Islet of Langerhans (tissue), 1 donor: Measurements from ENCODE around the gene SETBP1.
A peak's percentile ranks its signal among the peaks of the same experiment; 100 is the strongest.

Experiments used
- FAIRE-seq: peaks from one replicate; lab custom pipeline; 2011; peaks lifted over from hg19 to GRCh38; lab: Jason Lieb, UNC

The SETBP1 gene

DNA sequence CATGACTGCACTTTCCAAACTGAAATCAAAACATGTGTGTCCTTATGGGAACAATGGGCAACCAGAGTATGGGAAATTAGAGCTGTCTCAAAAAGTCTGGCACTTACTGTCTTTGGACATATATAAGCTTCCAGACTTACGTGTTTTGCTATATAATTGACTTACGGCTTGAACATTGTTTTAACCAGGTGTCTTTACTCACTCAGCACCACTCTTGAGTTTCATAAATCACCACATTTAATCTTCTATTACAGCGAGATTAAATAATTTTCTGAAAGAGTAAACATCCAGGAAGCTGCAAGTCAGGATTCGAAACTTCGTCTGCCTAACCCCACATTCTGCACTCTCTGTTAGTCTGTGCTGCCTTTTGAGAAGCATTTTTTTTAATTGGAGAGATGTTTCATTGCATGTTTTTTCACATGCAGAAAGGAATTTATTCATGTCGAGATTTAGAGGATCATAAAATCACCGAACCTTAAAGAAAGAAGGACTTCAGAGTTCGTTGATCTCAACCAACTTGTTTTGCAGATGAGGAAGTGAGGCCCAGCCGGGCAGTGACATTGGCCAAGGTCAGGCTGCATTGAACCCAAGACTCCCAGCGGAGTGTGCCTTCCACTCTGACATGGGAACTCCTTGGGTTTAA, 137.3 kb downstream of the SETBP1 start:
- no peak for FAIRE-seq

DNA sequence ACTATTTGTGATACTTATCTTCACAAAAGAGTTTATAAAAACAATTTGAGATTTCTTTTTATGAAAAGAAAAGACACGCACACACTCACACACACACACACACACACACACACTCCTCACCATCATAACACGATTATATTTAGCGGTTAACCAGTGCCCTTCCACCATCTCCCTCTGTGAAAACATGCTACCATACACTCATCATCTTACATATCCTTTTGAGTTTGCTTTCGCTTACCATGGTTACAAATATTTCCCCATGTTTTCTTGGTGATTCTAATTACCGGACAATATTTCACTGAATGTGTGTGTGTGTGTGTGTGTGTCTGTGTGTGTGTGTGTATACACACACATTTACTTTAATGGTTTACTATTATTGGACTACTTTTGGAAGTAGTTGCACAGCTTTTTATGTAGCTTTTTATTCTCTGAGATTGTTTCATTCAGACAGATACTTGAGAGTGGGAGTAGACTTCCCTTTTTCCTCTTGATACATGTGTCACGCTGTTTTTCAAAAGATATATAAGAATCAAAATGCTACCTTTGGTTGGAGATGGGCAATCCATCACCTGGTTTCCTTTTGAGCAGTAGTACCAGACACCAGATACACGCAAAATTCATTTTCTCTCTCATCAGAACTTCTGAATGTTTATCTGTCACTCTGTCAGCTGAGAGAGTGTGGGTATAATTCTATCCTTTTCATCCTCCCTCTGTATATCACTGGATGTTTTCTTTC, 138.1 kb downstream of the SETBP1 start:
- FAIRE-seq = no peak

DNA sequence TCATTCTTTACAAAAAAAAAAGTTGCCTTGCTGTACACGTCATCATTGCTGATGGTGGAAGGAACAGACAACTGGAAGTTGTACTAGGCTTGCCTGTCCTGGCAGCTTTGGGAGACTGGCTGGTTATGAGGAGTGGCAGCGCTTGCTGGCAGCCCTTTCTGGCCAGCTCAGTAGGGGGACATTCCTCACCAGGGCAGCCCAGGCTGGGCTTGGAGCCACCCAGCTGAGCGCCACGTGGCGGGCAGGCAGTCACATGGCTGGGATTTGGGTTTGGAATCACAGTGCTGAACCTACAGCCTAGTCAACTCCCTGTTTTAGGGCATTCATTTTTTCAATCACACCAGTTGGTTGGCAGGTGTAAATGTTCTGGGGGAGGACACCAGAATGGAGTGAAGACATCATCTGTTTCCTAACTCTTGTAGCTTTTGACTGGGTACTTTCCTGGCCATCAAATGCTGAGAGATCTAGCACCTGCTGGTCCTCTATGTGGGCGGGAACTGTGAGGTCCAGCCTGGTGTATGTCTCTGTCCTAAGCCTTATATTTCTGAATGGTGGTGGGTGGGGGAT, 139.3 kb downstream of the SETBP1 start:
- FAIRE-seq = no peak

DNA sequence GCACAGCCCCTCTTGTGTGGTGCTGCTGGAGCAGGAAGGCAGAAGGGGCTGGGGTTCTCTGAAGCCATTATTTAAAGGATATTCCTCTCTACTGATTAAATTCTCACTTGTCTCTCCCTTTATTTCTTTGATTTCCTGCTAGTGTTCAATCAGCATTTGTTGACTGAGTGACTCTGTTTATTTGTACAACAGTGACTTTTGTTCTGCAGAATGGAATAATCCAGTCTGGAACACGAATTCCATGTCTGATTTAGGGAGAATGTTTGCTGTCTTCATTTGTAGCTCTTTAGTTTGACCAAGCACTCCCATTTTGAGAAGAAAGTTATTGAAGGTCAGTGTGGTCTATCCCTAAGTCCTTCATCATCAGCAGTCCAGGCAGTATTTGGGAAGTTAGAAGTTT, 141.2 kb downstream of the SETBP1 start:
- FAIRE-seq = peak; percentile 68

DNA sequence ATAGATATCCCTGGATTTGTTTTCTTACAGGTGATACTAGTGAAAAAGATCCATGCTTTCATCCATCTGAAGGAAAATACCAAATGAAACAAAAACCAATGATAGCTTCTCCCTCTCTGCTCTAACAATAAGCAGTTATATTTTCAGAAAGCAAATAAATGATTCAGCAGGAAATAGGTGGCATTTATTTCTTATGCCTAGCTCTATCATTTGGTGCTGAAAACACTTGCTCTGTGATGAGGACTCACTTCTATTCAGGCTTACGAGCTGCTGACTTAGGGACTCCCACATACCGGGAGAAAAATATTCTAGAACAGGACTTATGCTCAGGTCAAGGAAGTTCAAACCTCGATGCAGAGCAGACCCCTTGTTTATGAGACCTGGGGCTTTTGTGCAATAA, 142.6 kb downstream of the SETBP1 start:
- peak; percentile 97 for FAIRE-seq

DNA sequence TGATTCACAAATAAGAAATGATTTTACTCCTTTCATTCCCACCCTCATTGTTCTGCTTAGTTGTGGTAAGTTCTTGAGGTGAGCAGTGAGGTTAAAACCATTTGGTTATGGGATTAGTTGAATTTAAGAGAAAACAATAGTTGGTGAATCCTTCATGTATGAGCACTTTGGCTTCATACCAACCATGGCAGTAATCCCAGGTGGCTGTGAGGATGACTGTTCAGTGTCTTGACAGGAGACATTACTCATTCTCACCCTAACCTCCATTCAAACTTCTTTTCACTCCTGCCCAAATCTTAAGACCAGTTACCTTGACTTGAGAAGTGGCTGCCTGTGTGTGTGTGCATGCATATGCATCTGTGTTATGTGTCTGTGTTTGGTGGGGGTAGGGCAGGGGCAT, 143.1 kb downstream of the SETBP1 start:
- no peak for FAIRE-seq

DNA sequence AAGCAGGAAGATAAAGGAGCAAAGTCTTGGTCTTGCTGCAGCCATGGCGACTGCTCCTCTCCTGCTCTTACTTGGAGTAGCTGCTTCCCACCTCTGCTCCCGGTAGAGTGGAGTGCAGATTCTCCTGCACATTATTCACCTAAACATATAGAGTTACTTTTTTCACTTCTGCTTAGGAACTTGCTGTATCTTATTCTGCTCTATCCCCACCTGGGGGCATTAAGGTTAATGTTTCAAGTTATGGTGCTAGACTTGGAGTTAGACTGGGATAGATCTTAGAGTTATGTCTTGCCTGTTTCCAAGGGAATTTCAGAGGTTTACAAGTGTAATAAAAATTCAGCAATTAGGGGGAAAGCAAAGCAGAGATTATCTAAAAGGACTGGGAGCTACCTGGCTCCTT, 144.2 kb downstream of the SETBP1 start:
- no peak for FAIRE-seq

DNA sequence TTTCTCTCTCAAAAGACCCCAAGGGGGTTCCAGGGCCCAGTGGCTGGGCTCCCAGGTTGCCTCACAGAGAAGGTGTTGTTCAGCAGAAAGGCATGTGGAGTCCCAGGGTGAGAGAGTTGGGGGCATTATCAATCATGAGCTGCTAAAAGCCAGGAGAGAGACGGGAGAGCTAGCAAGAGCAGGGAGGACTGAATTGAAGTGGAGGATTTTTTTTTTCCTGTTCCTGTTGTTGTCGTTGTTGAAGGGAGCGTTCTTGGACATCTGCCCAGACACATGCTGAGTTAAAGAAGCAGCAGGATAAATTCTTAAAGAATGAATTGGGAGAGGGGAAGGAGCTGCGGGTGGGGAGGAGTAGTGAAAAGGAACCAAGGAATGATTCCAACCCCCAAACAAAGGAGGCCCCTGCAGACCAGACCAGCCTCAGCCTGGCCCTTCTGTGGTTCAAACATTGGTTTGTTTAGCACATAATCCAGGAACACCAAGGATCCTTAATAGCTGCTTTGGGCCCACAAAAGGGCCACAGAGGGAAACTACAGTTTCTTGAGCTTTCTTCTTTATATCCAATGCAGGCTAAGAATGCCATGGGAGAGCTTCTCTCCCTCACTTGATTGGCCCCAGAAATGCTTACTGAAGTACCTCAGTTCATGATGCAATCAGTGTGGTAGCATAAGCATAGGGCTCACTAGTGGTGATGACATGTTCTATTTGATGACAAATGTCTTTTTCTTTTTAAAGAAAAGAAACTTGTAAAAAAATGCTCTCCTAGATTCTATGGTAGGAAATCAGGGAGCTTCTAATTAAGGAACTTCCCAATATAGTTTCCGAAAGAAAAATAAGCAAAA, 146.0 kb downstream of the SETBP1 start:
- peak; percentile 87 for FAIRE-seq

DNA sequence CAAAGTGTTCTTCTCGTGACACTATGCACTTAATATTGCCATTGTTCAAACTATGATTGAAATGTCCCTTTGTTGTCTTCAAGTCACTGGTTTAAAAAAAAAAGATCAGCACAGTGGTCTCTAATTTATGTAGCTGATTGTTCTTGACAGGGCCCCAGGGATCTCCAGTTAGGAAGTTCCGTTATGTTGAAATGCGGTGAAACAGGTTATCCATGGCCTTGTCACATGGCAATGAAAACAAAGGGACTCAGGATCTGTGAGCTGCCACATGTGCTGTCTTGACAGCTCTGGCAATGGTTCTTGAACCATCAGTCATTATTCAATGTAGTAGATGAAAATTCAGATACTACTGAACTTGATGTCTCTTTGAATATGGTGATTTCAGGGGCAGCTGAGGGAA, 147.4 kb downstream of the SETBP1 start:
- FAIRE-seq = no peak

DNA sequence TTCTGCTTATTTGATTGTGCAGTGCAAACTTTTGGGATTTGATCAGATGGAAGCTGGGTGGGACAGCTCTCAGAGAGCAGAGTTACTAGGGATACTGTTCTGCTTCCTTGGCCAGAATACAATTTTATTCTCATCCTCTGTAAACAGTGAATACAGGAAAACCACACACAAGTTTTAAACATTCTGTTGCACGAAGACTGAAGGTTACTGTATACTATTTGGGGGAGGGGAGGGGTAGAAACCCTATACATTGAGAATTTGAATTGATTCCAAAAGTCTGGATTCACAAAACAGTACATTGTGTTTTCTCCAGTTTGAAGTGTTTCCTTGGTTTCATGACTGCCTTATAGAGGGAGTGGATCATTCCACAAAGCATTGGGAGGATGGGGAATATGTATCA, 149.9 kb downstream of the SETBP1 start:
- FAIRE-seq = no peak

DNA sequence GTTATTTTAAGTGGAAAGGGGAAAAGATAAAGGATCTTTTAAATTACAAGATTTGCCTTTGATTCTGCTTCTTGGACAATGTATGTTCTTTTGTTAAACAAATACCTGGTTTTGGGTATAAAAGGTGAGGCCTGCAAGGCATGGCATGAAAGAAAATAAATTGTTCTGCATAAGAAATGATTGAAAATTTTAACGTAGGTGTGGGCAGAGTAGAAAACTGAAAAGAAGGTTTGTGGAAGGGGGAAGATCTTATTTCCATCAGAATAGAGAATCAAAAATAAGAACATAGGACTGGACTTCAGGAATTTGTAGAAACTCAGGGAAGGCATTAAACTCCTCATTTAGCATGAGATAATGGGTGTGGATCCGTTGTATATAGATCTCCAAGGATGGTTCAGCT, 153.1 kb downstream of the SETBP1 start:
- FAIRE-seq = no peak

DNA sequence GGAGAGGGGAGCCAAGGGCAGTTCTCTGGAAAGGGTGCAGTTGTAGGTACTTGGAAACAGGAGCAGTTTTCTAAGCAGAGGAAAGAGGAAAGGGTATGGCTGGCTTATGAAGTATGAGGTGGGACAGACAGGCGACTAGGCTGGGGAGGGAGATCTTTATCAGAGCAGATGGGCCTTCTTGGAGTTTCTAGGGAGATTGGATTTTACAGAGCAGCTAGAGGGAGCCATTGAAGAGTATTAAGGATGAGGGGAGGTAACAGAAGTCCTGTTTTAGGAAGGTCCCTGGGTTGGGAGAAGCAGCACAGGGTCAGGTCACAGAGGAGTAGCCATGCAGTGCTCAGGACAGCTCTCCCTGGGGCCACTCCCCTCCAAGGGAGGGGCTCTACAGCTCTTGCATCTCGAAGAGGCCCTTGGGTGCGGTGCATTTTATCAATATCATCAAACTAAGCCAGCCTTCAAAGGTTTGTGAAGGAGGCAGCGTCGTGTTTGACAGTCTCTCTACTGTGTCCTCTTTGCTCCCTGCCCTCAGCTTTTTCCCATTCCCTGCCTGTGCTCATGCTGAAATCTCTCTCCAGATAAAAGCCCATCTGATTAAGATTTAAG, 154.3 kb downstream of the SETBP1 start:
- FAIRE-seq = no peak

DNA sequence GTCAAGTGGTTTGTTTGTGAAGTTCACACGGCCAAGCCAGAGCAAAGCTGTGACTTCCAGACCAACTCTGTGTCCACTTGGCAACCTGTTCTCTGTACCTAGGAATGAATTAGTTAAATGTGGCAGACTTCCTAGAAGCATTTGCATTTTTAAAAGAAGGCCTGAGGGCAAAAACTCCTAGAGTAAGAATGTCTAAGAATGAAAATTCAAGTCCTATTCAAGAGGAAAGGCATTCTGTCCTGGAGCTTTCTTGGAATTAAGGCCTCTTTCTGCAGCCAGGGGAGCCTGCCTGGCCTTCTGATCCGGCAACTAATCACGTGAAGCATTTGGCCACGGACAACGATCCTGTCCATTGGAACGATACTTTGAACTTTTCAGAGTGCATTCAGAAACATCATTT, 155.0 kb downstream of the SETBP1 start:
- peak; percentile 41 for FAIRE-seq

DNA sequence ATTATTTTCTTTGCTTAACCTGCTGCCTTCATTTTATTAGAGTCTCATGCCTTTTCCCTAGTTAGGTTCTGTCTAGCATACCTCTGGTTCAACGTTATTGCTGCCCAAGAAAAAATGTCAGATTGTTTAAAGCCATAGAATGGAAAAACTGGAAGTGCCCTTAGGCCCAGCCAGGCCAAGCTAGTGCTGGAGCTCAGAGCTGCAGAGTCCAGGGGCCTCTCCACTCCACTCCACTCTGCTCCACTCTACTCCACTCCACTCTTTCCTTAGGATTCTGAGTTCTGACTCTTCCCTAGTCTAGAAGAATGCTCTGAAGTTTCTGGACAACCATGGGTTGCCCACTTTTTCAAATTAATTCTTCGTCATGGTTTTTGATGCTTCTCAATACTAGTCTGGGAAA, 155.6 kb downstream of the SETBP1 start:
- FAIRE-seq = no peak

DNA sequence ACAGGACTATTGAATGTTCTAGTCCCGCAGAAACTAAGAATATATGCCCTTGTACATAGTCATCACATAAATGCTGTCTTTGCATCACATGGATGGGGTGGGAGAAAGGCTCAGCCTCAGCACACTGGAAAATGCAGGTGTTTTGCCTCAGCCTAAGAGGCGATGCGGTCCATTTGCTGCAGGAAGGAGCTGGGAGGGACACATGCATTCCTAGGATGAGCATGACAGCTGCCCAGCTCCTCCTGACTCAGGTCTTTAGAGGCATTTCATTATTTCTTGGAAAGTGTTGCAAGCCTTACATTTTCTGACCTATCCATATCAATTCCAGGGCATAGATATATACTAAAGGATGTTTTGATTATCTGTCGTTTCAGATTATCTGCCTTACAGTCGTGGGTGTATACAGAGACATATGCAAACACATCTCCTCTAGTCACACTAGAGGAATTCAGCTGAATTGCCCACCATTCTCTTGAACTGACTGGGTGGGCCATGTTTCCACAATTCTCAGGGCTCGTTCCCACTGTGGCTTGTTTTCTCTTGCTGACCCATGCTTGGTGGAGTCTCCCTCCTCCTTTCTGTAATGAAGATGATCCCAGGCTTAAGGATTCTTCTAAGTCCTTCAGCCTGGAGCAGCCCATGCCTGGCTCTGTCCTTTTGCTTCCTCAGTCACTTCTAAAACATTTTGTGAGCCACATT, 156.9 kb downstream of the SETBP1 start:
- FAIRE-seq = no peak

DNA sequence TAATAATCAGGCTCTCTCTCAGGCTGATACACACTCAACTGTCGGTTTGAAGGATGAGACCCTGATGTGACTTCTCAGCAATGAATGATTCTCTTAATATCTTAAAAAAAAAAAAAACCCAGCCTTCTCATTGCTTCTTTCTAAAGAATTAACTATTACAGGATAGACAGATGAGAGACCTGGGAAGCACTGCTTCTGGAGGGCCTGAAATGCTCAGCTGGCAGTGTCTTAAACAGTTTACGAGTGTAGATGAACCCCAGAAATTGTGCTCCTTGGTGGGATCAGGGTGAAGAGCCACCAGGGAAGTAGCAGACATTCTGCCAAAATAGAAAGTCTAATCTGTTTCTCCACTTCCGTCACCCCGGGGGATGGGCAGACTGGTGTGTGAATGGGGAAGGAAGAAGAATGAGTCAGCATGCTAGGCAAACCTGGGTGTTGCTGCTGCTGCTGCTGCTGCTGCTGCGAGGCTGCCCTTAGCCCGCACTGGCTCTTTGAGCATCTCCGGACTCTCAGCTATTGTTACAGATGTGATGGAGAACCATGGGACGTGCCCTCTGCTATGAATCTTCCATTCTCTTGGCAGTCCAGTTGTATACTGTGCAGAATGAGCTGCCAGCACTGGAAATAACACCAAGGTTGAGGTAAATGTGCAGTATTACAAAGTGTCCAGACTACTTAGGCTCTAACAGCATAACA, 158.4 kb downstream of the SETBP1 start:
- FAIRE-seq = no peak

DNA sequence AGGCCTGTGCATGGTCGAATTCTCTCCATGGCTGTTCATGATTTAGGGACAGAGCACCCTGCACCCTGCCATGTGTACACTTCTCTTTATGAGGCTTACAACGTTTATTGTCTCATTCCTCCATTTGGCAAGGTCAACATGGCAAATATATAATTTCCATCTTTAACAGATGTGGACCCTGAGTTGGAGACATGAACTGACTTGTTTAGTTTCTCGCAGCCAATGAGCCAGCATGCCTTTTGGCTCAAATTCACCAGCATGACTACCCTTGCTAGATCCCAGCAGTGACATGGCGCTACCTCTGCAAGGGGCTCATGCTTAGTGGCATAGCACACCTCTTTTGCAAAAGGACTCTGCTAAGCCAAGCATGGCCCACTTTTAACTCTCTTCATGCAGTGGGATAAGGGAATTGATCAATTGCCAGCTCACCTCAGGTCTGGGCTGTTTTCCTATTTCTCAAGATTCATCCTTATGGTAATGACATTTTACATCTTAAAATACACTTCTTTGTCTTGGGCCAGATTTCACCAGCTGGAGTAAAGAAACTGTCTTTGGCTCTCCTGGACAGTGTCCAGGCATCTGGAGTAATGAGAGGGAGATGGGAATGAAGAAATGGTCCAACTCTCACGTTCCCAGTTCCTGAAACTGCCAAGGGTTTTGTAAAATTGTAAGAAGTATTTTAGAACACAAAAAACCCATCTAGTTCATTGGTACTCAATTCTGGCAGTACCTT, 159.5 kb downstream of the SETBP1 start:
- FAIRE-seq = no peak

DNA sequence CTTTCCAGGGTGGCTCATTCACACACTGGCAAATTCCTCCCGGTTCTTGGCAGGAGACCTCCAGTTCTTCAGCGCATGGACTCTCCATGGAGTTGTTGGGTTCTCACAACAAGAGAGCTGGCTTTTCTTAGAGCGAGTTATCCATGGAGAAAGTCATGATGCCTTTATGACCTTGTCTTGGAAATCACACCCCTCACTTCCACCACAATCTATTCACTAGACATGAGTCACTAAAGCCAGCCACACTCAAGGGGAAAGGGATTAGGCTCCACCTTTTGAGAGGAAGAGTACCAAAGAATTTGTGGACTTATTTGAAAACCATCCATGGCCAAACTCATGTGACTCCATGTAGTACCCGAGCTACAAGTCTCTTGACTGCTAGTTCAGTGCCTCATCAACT, 160.5 kb downstream of the SETBP1 start:
- no peak for FAIRE-seq

DNA sequence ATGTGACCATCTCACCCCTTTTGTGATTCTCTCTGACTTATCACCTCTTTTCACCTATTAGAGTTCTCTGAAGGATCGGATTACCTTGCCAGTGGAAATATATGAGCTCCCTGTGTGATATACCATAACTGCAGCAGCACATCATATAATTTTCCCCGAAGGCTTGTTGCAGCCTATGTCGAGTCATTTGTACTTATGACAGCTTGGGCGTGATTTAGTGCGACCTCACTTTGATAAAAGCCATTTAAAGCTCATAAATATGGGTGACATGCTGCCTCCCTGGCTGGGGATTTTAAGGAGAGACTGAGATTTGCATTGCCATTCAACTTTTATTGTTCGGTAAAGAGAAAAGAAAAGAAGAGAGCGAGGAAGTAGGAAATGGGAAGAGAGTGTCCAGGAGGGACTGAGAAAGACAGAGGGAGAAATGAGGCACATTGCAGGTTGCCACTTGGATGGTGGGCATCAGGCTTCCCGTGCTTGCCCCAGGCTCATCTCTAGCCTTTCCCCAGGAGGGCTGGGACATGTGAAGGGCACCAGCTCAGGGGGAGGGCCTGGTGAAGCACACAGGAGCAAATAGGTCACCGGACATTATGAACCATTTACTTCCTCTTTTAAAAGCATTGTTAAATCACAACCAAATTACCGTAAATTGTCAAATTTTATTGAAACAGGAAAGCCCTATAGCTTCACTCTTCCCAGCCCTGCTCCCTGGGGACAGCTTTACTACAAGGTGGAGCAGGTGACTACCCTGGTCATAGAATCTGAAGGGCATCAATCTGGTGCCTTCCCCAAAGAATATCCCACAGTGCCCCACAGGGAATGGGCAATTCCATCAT, 161.3 kb downstream of the SETBP1 start:
- FAIRE-seq = no peak
